Tibial nerve (tissue), 4 donors: ENCODE results near the gene POGLUT2.

Source experiments
- EP300 ChIP-seq, 2 donors: sonication (generic); formaldehyde crosslinking; IDR thresholded peaks; one replicate each; pipeline ENCODE4 v1.6.1; 2017; ENCODE audit warnings: antibody characterized with exemption in 2 of 2, mild to moderate bottlenecking in 1 of 2
- POLR2A ChIP-seq, 2 donors: fragments of 450-650 bp; IDR thresholded peaks; one replicate each; pipeline ENCODE4 v1.6.1; 2017; ENCODE audit warnings: antibody characterized with exemption in 2 of 2, mild to moderate bottlenecking in 2 of 2, moderate library complexity in 2 of 2
- TF ChIP-seq, protein P1 (sequence below), 5 experiments: fragments of 200-600 bp in 3 of 5; fragments of 450-650 bp in 2 of 5; sonication (generic) in 3 of 5; IDR thresholded peaks; one replicate each; pipeline ENCODE4 v1.5.1; 2016 to 2019; ENCODE audit warnings: antibody characterized with exemption in 5 of 5, mild to moderate bottlenecking in 3 of 5, moderate library complexity in 2 of 5

DNA sequence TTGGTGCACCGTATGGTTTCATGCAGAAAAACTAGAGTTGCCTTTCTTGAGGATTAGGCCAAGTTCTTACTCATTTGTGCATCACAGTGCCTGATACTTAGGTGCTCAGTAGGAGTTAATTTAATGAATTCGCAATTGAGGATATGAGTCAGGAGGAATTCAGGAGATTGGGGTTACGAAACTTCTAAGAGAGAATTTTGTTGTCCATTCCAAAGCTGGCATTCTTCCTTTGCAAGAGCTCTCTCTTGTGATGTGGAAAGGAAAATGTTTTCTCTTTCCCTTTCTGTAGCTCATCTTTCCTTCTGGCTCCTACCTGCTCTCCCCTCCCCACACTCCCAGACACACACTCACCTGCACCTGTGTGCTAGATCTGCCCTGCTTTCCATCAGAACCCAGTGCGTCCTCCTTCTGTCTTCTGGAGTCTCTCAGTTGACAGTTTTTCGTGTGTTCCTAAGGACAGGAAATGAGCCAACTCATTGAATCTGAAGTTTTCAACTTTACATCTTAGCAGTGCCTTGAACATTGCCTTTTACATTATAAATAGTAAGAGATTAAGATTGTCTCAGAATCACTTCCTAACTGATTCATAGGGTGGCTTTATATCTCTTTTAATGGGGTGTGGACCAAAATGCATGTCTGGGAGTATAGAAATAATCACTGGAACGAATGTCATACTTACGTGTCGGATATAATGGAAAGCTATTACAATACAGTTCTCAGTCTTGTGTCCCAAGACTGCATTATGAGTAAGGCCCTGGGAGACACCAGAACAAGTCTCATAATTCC is 27.3 kb upstream of the POGLUT2 start:
- TF ChIP-seq, protein P1, sequence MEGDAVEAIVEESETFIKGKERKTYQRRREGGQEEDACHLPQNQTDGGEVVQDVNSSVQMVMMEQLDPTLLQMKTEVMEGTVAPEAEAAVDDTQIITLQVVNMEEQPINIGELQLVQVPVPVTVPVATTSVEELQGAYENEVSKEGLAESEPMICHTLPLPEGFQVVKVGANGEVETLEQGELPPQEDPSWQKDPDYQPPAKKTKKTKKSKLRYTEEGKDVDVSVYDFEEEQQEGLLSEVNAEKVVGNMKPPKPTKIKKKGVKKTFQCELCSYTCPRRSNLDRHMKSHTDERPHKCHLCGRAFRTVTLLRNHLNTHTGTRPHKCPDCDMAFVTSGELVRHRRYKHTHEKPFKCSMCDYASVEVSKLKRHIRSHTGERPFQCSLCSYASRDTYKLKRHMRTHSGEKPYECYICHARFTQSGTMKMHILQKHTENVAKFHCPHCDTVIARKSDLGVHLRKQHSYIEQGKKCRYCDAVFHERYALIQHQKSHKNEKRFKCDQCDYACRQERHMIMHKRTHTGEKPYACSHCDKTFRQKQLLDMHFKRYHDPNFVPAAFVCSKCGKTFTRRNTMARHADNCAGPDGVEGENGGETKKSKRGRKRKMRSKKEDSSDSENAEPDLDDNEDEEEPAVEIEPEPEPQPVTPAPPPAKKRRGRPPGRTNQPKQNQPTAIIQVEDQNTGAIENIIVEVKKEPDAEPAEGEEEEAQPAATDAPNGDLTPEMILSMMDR (IDR thresholded peaks at IDR 0.05), result no peak
- TF ChIP-seq POLR2A (IDR thresholded peaks at IDR 0.05) (no peak), EP300 (IDR thresholded peaks at IDR 0.05) (no peak)
